Upper lobe of right lung (tissue), 1 donor: Measurements from ENCODE around the gene LRRFIP1. TPM values are rescaled to one million over a fixed set of nuclear protein-coding genes. Genes with fewer than 3 reads are reported as not detected.
"Not testable (repeated sequence)": the region's sequence is repeated elsewhere in the genome, so short reads cannot be mapped to it uniquely, and the experiment has no call there.

Experiments
- ATAC-seq: fragments of 200-7000 bp; cut with Tn5 transposase; one replicate; pipeline ENCODE4 v1.9.1; 2020; ENCODE audit warnings: mild to moderate bottlenecking, moderate library complexity
- DNase-seq: peaks from one replicate; pipeline ENCODE4 v3.0.0-alpha.2; 2020
- H3K27ac ChIP-seq: fragments of 200-600 bp; one replicate; pipeline ENCODE4 v1.8.0; 2022
- H3K27me3 ChIP-seq: fragments of 200-600 bp; one replicate; pipeline ENCODE4 v1.8.0; 2022; ENCODE audit warnings: mild to moderate bottlenecking
- H3K36me3 ChIP-seq: fragments of 200-600 bp; one replicate; pipeline ENCODE4 v1.8.0; 2022
- H3K4me1 ChIP-seq: fragments of 200-600 bp; one replicate; pipeline ENCODE4 v1.8.0; 2022
- H3K4me3 ChIP-seq: fragments of 200-600 bp; one replicate; pipeline ENCODE4 v1.8.0; 2022; ENCODE audit warnings: mild to moderate bottlenecking
- H3K9me3 ChIP-seq: fragments of 200-600 bp; one replicate; pipeline ENCODE4 v1.8.0; 2022
- intact Hi-C: fragments of 100-400 bp; cut with DNase I; formaldehyde crosslinking; loops from one replicate; pipeline ENCODE4 v1.11.0; 2022
- total RNA-seq: library from RNA; stranded (reverse); fragmentation: NEBNext Ultra II Directional; extraction: Animal tissue kit (Norgen Biotek cat#: 25700); gene quantifications from one replicate; pipeline ENCODE4 v1.2.1, GENCODE V29; 2021
- TF ChIP-seq, protein P1 (sequence below): fragments of 200-600 bp; IDR thresholded peaks from one replicate; pipeline ENCODE4 v1.8.0; 2022; ENCODE audit warnings: antibody characterized with exemption
- donor health status: DM: no; HTN: yes; CAD: no; lungs with severe emphysema.

LRRFIP1 gene
- total RNA-seq, 1 donor from 2014 or later, result 178 TPM

DNA sequence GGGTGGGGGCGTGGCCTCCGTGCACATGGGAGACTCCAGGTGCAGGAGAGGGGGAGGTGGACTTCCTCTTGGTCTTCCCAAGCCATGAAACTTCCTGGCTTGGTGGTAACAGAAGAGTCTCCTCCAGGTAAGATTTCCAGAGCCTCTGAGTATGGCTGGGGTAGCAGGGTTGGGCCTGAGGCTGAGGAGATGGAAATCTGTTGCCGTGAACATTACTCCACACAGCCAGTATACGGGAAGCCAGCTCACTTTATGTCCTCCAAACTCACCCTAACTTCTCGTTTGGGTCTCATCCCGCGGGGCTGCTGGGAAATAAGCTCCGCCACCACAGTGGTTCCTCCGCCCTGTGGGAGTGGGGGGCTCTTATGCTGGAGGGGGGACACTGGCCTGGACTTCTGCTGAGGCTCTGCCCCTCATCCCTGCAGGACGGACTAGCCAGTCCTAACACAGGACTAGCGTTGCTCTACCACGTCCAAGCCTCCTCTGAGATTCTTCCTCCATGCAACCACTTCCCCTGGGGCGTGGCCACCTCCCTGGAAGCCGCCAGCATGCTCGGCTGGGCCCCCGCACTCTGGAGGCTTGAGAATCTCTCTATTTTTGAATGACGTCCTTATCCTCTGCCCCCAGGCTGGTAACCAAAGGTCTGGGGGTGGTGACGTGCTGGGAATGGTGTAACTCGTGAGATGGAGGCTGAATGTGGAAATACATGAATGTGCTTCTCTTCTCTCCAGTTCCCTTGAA lies 36.1 kb upstream of the LRRFIP1 start:
- Histone ChIP-seq H3K4me1 (no peaks in the 10 kb centered on the region), H3K9me3 (no peaks in the 10 kb centered on the region)
- ATAC-seq, result peak; percentile 65

GRCh38 chr2:237592425-237592980 lies 34.9 kb upstream of the LRRFIP1 start:
- Histone ChIP-seq H3K36me3 (no peaks in the 10 kb centered on the region), H3K4me1 (no peaks in the 10 kb centered on the region), H3K27ac (peak overlapping the region; percentile 84), H3K27me3 (no peaks in the 10 kb centered on the region), H3K9me3 (no peaks in the 10 kb centered on the region), H3K4me3 (no peak overlapping the region)
- TF ChIP-seq, protein P1, sequence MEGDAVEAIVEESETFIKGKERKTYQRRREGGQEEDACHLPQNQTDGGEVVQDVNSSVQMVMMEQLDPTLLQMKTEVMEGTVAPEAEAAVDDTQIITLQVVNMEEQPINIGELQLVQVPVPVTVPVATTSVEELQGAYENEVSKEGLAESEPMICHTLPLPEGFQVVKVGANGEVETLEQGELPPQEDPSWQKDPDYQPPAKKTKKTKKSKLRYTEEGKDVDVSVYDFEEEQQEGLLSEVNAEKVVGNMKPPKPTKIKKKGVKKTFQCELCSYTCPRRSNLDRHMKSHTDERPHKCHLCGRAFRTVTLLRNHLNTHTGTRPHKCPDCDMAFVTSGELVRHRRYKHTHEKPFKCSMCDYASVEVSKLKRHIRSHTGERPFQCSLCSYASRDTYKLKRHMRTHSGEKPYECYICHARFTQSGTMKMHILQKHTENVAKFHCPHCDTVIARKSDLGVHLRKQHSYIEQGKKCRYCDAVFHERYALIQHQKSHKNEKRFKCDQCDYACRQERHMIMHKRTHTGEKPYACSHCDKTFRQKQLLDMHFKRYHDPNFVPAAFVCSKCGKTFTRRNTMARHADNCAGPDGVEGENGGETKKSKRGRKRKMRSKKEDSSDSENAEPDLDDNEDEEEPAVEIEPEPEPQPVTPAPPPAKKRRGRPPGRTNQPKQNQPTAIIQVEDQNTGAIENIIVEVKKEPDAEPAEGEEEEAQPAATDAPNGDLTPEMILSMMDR, result no peak
- DNase-seq, result no peak
- no peak for ATAC-seq
- intact Hi-C loops, result no loop called here

More for the DNA sequence above, 36.1 kb upstream of the LRRFIP1 start:
- H3K36me3 ChIP-seq, result no peaks in the 10 kb centered on the region
- no peaks in the 10 kb centered on the region for H3K27me3 ChIP-seq
- H3K4me3 ChIP-seq, result peak overlapping the region; percentile 41
- DNase-seq, result peak; percentile 88
- intact Hi-C loops, result no loop called here
- TF ChIP-seq, protein P1, result no peak
- H3K27ac ChIP-seq, result peak overlapping the region; percentile 84

DNA sequence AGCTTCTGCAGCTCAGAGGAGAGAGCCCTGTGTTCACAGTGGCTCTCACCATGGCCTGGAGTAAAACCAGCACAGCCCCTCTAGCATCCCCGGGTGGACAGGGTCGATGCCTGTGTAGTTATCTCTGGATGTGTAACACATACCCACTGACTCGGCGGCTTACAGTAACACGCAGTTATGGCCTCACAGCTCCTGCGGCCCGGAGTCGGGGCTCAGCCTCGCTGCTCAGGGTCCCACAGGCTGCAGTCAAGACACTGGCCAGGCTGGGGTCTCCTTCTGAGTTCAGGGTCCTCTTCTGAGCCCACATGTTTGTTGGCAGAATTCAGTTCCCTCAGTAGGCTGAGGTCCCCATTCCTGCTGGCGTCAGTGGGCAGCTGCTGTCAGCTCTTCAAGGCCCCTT lies 34.4 kb upstream of the LRRFIP1 start:
- no peaks in the 10 kb centered on the region for H3K27me3 ChIP-seq
- H3K36me3 ChIP-seq, result no peaks in the 10 kb centered on the region
- intact Hi-C loops, result no loop called here
- TF ChIP-seq, protein P1, result no peak
- no peak overlapping the region for H3K27ac ChIP-seq
- no peak for ATAC-seq
- H3K9me3 ChIP-seq, result no peaks in the 10 kb centered on the region
- DNase-seq, result no peak
- H3K4me1 ChIP-seq, result no peaks in the 10 kb centered on the region
- H3K4me3 ChIP-seq, result no peak overlapping the region

GRCh38 chr2:237593596-237594320 lies 33.6 kb upstream of the LRRFIP1 start:
- Histone ChIP-seq H3K27me3 (no peaks in the 10 kb centered on the region), H3K4me1 (no peaks in the 10 kb centered on the region), H3K4me3 (no peak overlapping the region), H3K9me3 (no peaks in the 10 kb centered on the region), H3K27ac (no peak overlapping the region), H3K36me3 (no peaks in the 10 kb centered on the region)
- TF ChIP-seq, protein P1, result no peak
- DNase-seq, result no peak
- intact Hi-C loops, result no loop called here
- no peak for ATAC-seq

DNA sequence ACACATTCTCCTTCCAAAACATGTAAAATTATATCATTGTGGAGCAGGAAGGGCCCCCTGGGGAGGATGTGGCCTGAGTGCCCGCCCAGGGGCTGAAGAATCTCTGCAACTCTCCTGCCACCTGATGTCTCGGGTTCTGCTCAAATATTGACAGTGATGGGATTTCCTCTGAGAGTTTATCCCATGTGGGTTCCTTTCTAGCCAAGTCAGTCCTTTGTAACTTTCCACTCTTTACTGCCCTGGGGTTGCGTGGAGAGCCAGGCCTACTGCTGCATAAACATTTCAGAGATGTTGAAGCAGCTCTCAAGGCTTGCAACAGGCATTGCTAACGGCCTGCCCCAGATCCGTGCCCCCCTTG lies 32.9 kb upstream of the LRRFIP1 start:
- H3K27ac ChIP-seq, result peak overlapping the region; percentile 42
- H3K27me3 ChIP-seq, result no peaks in the 10 kb centered on the region
- no peak overlapping the region for H3K4me3 ChIP-seq
- DNase-seq, result no peak
- no peaks in the 10 kb centered on the region for H3K36me3 ChIP-seq
- H3K9me3 ChIP-seq, result no peaks in the 10 kb centered on the region
- no peaks in the 10 kb centered on the region for H3K4me1 ChIP-seq
- ATAC-seq, result peak; percentile 5
- TF ChIP-seq, protein P1, result no peak
- intact Hi-C loops, result no loop called here

GRCh38 chr2:237595829-237596519 lies 31.4 kb upstream of the LRRFIP1 start:
- intact Hi-C loops, H3K9me3 ChIP-seq, H3K4me1 ChIP-seq, H3K27ac ChIP-seq, ATAC-seq, DNase-seq, H3K4me3 ChIP-seq, H3K27me3 ChIP-seq, H3K36me3 ChIP-seq: not testable (repeated sequence)
